Putamen (tissue), 1 donor: ENCODE results near the gene RS1.

Source experiments
- DNase-seq: peaks from one replicate; pipeline ENCODE4 v3.0.0-alpha.2; 2016; ENCODE audit warnings: low spot score

Gene RS1

DNA sequence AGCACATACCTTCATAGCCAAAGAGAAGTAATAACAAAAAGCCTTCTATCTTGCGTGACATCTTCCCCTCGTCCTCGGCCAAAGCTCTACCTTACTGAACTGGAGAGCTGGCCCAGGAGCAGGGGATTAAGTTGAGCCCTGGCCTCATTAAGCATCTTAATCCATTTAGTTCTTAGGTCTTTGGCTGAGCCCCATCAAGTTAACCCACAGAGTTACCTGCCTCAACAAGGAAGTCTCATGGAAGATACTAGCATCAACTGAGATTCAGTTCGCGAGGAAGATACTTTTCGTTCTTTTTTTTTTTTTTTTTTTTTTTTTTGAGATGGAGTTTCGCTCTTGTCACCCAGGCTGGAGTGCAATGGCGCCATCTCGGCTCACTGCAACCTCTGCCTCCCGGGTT lies at the start of gene RS1:
RS1 (minus strand) TSS at position 101 of the 400 bp plus-strand sequence; CDS start at position 61, 40 bp downstream.
- DNase-seq: no peak

DNA sequence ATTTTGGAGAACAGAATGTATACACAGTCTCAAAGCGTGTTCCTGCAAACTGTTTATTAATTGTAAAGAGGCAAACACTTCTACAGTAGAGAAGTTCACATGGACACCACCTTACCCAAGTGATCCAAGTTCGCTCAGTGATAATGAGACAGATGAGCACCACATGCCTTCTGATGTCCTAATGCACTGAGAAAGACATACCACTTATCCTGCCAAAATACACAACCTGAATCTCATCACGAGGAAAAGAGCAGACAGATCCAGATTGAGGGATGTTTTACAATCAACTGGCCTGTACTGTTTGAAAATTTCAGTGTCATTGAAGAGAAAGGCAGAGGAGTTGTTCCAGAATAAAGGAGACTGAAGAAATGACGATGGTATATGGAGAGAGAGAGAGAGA lies 47.9 kb upstream of the RS1 start:
- DNase-seq: no peak

DNA sequence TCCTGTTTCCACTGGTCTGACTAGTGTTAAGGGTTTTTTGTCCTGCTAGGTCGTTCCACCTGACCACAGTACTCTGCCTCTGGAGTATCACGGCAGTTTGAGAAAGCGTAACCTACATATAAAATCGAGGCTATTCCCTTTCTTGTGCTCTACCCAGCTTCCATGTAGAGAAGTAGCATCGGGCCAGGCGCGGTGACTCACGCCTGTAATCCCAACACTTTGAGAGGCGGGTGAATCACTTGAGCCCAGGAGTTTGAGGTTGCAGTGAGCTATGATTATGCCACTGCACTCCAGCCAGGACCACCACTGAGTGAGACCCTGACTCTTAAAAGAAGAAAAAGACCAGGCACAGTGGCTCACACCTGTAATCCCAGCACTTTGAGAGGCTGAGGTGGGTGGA lies 43.0 kb upstream of the RS1 start:
- DNase-seq: no peak

- no peak for DNase-seq
Observed at GRCh38 chrX:18709833-18710232, 37.9 kb upstream of the RS1 start.

GRCh38 chrX:18707426-18708049 lies 35.6 kb upstream of the RS1 start, which contains the start of gene PPEF1:
TSS of gene PPEF1 (plus strand) at chrX:18707645. CDS start at chrX:18707781, 136 bp downstream.
- no peak for DNase-seq

GRCh38 chrX:18702362-18703195 lies 30.7 kb upstream of the RS1 start:
- DNase-seq: no peak

GRCh38 chrX:18701621-18702361 lies 29.9 kb upstream of the RS1 start:
- no peak for DNase-seq

GRCh38 chrX:18698737-18699650 lies 27.1 kb upstream of the RS1 start:
- DNase-seq: no peak

- no peak for DNase-seq
Observed at GRCh38 chrX:18696653-18697052, 24.7 kb upstream of the RS1 start.

- DNase-seq: no peak
Observed at GRCh38 chrX:18692541-18692940, 20.6 kb upstream of the RS1 start.

DNA sequence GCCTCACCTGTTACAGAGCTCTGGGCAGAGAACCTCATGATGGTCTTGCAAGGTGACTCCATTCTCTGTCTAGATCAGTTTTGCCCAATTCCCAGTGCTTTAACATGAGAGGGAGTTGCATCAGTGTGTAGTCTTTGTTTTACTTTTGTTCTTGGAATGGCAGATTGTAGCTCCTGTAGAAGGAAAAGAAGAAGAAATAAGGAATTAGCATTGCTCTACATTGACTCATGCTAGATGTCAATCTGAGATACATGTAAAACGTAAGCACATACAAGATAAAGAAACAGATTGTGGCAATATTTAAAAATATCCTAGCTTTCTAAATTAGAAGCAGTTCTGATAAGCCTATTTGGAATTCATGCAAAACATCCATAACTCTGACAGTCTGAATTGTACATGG lies 19.5 kb upstream of the RS1 start:
- DNase-seq: no peak

GRCh38 chrX:18687856-18688495 lies 16.1 kb upstream of the RS1 start:
- no peak for DNase-seq

DNA sequence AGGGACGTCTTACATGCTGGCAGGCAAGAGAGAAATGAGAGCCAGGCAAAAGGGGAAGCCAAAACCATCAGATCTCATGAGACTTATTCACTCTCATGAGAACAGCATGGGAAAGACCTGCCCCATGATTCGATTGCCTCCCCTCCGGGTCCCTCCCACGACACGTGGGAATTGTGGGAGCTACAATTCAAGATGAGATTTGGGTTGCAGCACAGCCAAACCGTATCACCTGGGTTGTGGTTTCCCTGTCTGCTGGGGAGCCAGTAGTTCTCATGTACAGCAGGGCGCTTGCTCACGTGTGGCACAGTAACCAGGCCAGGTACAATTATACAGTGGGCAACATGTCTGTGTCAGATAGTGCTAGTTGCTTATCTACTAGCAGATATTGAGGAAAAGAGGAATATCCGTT lies 11.1 kb upstream of the RS1 start:
- DNase-seq: no peak

GRCh38 chrX:18681996-18682395 lies 10.1 kb upstream of the RS1 start:
- DNase-seq: no peak

DNA sequence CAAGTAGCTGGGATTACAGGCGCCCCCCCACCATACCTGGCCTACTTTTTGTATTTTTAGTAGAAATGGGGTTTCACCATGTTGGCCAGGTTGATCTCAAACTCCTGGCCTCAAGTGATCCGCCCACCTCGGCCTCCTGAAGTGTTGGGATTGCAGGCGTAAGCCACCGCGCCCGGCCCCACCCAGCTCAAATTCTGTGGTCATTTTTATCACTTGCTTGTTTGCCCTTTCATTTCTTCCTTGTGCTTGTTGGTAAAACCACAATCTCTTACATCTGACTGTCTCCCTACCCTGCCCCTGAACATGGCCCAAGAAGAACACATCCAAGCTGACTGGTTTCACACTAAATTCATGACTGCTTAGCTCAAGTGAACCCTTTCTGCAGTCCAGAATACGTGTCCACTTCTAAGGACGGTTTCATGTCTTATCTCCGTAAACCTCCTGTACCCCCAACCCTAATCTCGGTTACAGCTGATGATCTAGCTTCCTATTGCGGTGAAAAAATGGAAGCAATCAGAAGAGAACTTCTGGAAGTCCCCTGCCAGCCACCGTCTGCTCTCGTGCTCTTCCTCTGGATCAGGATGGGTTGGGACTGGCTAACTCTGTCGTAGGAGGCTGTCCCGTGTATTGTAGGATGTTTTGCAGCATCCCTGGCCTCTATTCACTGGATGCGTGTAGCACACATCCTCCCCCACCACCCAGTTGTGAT lies 5.4 kb upstream of the RS1 start:
- no peak for DNase-seq

GRCh38 chrX:18676470-18676869 lies 4.6 kb upstream of the RS1 start:
- DNase-seq: no peak

GRCh38 chrX:18676050-18676449 lies 4.1 kb upstream of the RS1 start:
- no peak for DNase-seq

DNA sequence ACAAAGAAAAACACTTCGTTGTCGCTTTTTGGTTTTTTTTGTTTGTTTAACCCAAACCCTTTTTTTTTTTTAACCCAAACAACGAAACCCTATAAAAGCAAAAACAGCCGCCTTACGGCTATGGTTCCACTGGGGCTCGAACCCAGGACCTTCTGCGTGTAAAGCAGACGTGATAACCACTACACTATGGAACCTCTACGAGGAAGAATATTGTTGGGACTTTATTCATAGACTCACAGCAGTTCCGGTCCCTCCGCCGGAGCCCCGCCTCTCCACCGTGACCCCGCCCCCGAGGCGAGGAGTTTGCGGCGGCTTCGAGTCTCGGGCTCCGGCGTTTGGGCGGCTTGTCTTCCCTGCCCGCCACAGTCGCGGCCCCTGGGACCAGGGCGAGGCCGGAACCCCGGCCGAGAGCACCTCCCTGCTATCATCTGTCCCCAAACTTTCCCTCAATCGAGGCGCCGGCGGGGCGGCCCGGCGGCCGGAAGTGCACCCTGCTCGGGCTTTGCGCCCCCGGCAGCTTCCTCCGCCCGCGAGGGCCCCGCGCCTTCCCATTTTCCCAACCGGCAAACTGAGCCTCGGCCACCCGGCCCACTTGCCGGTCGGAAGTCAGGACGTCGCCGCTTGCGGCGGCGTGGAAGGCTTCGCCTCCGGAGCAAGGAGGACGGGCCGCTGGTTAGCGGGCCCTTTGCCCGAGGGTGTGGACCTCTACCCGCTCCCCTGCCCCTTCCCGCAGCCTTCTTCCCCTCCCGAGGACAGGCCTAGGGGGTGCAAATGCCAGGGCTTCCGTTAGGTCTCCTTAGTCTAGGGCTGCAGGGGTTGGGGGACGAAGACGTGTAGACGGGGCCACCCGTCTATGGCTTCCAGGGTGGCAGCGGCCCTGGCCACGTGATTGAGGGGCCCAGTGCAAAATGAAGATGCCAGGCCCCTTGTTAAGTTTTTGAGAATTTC lies 3.2 kb upstream of the RS1 start:
- DNase-seq: peak; percentile 86

DNA sequence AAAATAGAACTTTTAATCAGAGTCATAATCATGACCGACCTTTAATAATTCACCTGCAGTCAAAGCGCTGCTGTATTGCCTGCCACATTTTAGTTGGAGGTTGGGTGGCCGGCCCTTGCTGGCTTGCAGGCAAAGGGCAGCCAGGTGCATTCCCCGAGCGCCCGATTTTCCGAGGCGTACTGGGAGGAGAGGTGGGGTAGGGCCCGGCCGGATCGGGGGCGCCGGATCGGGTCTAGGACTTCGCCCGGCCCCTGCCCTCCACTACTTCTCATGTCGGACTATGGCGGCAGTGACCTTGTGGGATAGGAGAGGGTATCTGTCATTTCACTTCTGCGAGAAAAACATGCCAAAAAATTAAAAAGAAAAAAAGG lies 2.5 kb upstream of the RS1 start:
- no peak for DNase-seq
